CD4-positive, alpha-beta memory T cell (primary cell): ENCODE measurements around the gene SMC4. TPM values are rescaled to one million over a fixed set of nuclear protein-coding genes. Genes with fewer than 3 reads are reported as not detected.
"Not testable (repeated sequence)": the region's sequence is repeated elsewhere in the genome, so short reads cannot be mapped to it uniquely, and the experiment has no call there.

Source experiments
- CTCF ChIA-PET: fragments of 350-600 bp; sonication (Branson Sonifier 250); formaldehyde crosslinking; loops from one replicate; lab custom pipeline; 2021; ENCODE audit warnings: inconsistent platforms; ENCODE audit not compliant: partially characterized antibody; lab: Charles Lee
- POLR2A ChIA-PET: fragments of 350-600 bp; sonication (Branson Sonifier 250); formaldehyde crosslinking; loops from one replicate; lab custom pipeline; 2021; ENCODE audit not compliant: partially characterized antibody; lab: Charles Lee
- DNase-seq, 5 donors: peaks; one replicate each; pipeline versions ENCODE4 v3.0.0 to v3.0.0-alpha.2; 2020 to 2022; ENCODE audit warnings: mixed read lengths in 1 of 5
- H3K27ac ChIP-seq: one replicate; pipeline ENCODE4 v1.7.0; 2013; ENCODE audit warnings: low read depth, low read length
- H3K27me3 ChIP-seq: 2 replicates; pipeline ENCODE4 v1.7.0; 2013; ENCODE audit warnings: mild to moderate bottlenecking, low read length, moderate library complexity; ENCODE audit not compliant: insufficient read depth
- H3K36me3 ChIP-seq: 2 replicates; pipeline ENCODE4 v1.7.0; 2013; ENCODE audit warnings: mild to moderate bottlenecking, low read length, moderate library complexity; ENCODE audit not compliant: insufficient read depth
- H3K4me1 ChIP-seq: 2 replicates; pipeline ENCODE4 v1.7.0; 2013; ENCODE audit warnings: mild to moderate bottlenecking, low read length, moderate library complexity; ENCODE audit not compliant: insufficient read depth
- H3K4me3 ChIP-seq, 2 donors: one replicate each; pipeline ENCODE4 v1.7.0; 2013; ENCODE audit warnings: low read length in 2 of 2, mild to moderate bottlenecking in 1 of 2
- H3K9me3 ChIP-seq, 2 donors: one replicate each; pipeline ENCODE4 v1.7.0; 2013; ENCODE audit warnings: low read length in 2 of 2, control low read depth in 1 of 2; ENCODE audit not compliant: control insufficient read depth in 1 of 2
- H3K27ac Mint-ChIP-seq, 7 donors: one replicate each; pipeline ENCODE4 v1.8.0; 2020 to 2021; ENCODE audit warnings: mixed read lengths in 7 of 7, mild to moderate bottlenecking in 6 of 7, inconsistent platforms in 3 of 7, moderate library complexity in 3 of 7
- H3K27me3 Mint-ChIP-seq, 2 donors: one replicate each; pipeline ENCODE4 v1.8.0; 2020 to 2021; ENCODE audit warnings: mixed read lengths in 2 of 2
- H3K36me3 Mint-ChIP-seq, 2 donors: one replicate each; pipeline ENCODE4 v1.8.0; 2020 to 2021; ENCODE audit warnings: mixed read lengths in 2 of 2, inconsistent platforms in 1 of 2, mild to moderate bottlenecking in 1 of 2
- H3K4me1 Mint-ChIP-seq, 4 donors: one replicate each; pipeline ENCODE4 v1.8.0; 2020 to 2021; ENCODE audit warnings: mixed read lengths in 4 of 4, mild to moderate bottlenecking in 1 of 4
- H3K4me3 Mint-ChIP-seq, 8 donors: one replicate each; pipeline ENCODE4 v1.8.0; 2020 to 2021; ENCODE audit warnings: mixed read lengths in 8 of 8, mild to moderate bottlenecking in 7 of 8, moderate library complexity in 6 of 8, inconsistent platforms in 3 of 8
- H3K9me3 Mint-ChIP-seq, 8 donors: one replicate each; pipeline ENCODE4 v1.8.0; 2020 to 2021; ENCODE audit warnings: mixed read lengths in 8 of 8, mild to moderate bottlenecking in 5 of 8, inconsistent platforms in 3 of 8, moderate library complexity in 1 of 8
- intact Hi-C: fragments of 100-400 bp; cut with micrococcal nuclease; formaldehyde crosslinking; loops from one replicate; pipeline ENCODE4 v1.15.1; 2023
- polyA plus RNA-seq, 2 donors: library from polyadenylated mRNA; unstranded; fragments of 300-500 nt; fragmentation: Illumina TruSeq; gene quantifications; one replicate each; pipeline ENCODE4 v1.2.3, GENCODE V29; 2021
- total RNA-seq, 2 experiments: library from RNA; stranded (reverse); gene quantifications; one replicate each; pipeline ENCODE4 v1.2.3, GENCODE V29; 2021

Gene SMC4
- total and polyA plus RNA-seq, 4 experiments from 2014 or later, result 33.2 to 74.3 (median 66.7) TPM

DNA sequence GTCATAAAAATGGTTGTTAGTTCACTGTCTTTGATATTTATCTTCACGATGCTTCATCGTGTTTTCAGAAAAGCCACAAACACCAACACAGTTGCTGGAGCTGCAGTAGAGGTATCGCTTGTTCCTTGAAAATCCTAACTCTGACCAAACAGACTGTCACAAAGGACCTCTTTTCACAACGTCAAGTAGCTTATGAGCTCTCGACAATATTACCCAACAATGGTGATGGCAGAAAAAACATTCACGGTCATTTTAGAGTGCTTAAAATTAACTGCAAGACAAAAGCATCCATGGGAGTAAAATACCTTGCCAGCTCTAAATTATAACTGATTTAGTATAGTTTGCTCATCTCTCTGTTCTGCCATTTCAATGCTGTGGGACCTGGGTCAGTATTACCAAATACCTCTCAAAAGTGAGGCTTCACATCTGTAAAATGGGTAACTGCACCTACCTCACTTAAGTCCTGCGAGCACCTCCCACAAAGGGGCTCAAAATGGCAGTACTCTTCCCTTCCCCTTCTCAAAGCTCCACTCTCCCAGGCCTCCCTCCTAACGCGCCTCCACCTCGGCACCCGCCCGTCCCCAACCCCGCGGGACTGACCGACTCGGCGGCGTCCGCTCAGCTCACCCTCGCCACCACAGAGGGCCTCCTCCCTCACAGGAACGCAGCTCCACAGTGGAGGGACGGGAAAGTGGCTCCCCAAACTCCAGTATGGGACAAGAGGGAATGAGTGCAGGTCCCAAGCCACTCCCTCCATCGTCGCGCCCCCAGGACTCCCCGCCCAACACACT lies 49.6 kb downstream of the SMC4 start:
- H3K4me1 Mint-ChIP-seq, result peaks cover 23 to 54% (median 38%) of the 10 kb centered on the region in 4 donors
- Histone ChIP-seq H3K4me3 (peak overlapping the region; percentile 82 to 91), H3K27me3 (no peaks in the 10 kb centered on the region), H3K27ac (peak overlapping the region; percentile 81), H3K4me1 (peaks cover 42% of the 10 kb centered on the region), H3K36me3 (no peaks in the 10 kb centered on the region), H3K9me3 (no peaks in the 10 kb centered on the region)
- peak overlapping the region; percentile 92 to 99 (median 97) for H3K27ac Mint-ChIP-seq
- no peaks in the 10 kb centered on the region for H3K9me3 Mint-ChIP-seq
- peak overlapping the region; percentile 93 to 100 (median 98) for H3K4me3 Mint-ChIP-seq
- intact Hi-C loops, result loop anchor here (1.0 to 2.0 kb wide), 4 partner anchors 50 to 772 kb away; partner anchors contain the start of genes IFT80, KPNA4, NMD3 and SMC4
- POLR2A ChIA-PET, result interaction anchor here (1.0 to 3.5 kb wide), 20 partner anchors 9 to 1647 kb away, joined by 3 to 35 read pairs (median 6); partner anchors contain the start of genes IFT80, KPNA4, MFSD1 and PPM1L
- DNase-seq, result no peak
- H3K27me3 Mint-ChIP-seq, result no peaks in the 10 kb centered on the region
- H3K36me3 Mint-ChIP-seq, result peaks cover 13 to 16% of the 10 kb centered on the region in 2 donors
- CTCF ChIA-PET, result interaction anchor here (0.8 to 2.6 kb wide), 14 partner anchors 9 to 460 kb away, joined by 3 to 23 read pairs (median 4); partner anchors contain the start of genes IL12A and PPM1L

DNA sequence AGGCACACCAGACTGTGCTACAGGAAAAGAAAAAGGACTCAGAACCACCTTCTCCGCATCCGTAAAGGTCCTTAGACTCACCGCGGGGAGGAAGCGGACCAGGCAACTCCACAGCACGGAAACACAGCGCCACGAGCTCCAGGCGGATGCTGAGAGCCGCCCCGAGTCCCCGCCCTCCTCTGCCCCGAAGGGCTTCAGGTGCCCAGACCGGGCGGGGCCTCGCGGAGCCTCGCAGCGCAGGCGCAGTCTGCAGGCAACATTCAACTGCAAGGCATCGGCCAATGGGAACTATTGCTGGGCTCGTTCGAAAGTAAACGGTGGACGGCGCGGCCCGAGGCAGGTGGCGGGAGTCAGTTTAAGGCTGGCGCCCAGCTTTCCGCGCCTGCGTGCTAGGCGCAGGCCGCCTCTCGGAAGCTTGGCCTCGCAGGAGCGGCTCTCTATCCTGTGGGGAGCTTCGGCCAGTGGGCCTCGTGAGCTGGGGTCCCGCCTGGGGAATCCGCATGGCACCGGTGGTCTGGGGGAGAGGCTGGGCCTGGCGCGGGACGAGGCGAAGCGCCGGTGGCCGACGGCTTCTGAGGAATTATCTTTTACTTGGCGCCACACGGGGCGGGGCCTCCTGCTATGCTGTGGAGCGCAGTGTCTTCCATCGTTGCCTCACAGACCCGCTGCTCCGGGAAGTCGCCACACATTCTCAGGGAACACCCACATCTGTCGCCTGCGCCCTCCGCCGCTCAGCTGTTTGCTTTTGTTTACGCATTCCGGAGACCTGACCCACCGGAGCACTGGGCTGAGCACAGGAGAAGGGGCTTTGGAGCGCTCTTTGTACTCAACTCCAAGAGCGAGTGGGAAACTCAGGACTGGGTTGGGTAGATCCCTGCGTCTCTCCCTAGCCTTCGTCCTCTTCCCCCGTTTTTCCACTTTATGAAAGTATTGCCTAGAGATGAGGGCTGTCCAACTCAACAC lies 50.5 kb downstream of the SMC4 start, which contains the start of gene TRIM59:
TRIM59 (minus strand) TSS at position 151 of the 963 bp plus-strand sequence. CDS start 10,603 bp downstream, outside the sequence.
- Mint-ChIP-seq H3K36me3 (peaks cover 7 to 16% of the 10 kb centered on the region in 2 donors), H3K9me3 (no peaks in the 10 kb centered on the region), H3K4me1 (peaks cover 18 to 48% (median 33%) of the 10 kb centered on the region in 4 donors), H3K27ac (peak within 1 kb of the TSS; percentile 92 to 99 (median 97)), H3K27me3 (no peaks in the 10 kb centered on the region), H3K4me3 (peak within 1 kb of the TSS; percentile 93 to 100 (median 98))
- Histone ChIP-seq H3K27me3 (no peaks in the 10 kb centered on the region), H3K4me1 (peaks cover 35% of the 10 kb centered on the region), H3K36me3 (no peaks in the 10 kb centered on the region), H3K27ac (peak within 1 kb of the TSS; percentile 81), H3K4me3 (peak within 1 kb of the TSS; percentile 82 to 91), H3K9me3 (no peaks in the 10 kb centered on the region)
- intact Hi-C loops, result loop anchor here (1.0 to 2.0 kb wide), 4 partner anchors 51 to 771 kb away; partner anchors contain the start of genes IFT80, KPNA4, NMD3 and SMC4
- ChIA-PET POLR2A (interaction anchor here (0.7 to 3.5 kb wide), 22 partner anchors 9 to 1648 kb away, joined by 3 to 35 read pairs (median 5); partner anchors contain the start of genes IFT80, KPNA4, MFSD1 and PPM1L), CTCF (interaction anchor here (0.6 to 2.6 kb wide), 16 partner anchors 9 to 461 kb away, joined by 3 to 23 read pairs (median 4); partner anchors contain the start of genes IL12A and PPM1L)
- DNase-seq, result peak; percentile 93 to 98 (median 97)

DNA sequence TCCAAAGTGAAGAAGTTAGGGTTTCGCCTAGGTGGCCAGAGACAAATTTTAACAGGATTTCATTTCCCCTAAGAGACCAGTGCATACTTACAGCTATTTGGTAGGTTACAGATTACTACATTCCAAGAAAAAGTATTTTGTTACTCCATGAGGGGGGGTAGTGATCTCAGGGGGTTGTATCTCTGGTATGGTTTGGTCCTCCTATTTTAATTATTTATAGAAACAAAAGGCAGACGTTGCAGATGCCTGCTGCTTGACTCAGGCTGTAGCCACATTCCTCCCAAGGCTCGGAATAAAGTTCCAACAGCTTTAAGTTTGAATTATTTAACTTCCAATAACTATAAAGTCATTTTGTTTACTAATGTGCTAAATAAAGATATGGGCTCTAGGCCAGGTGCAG lies 51.4 kb downstream of the SMC4 start:
- H3K4me1 Mint-ChIP-seq, result peaks cover 18 to 46% (median 30%) of the 10 kb centered on the region in 4 donors
- H3K27ac Mint-ChIP-seq, result peak overlapping the region in 3 of 7 donors; percentile 55 to 96 (median 92)
- peaks cover 5 to 12% of the 10 kb centered on the region in 2 donors for H3K36me3 Mint-ChIP-seq
- POLR2A ChIA-PET, result interaction anchor here (1.1 to 3.5 kb wide), 5 partner anchors 8 to 1649 kb away, joined by 4 to 35 read pairs (median 7); partner anchors contain the start of genes IFT80, KPNA4, MFSD1 and SMC4
- no peak overlapping the region for H3K27ac ChIP-seq
- no peaks in the 10 kb centered on the region for H3K36me3 ChIP-seq
- DNase-seq, result no peak
- H3K27me3 ChIP-seq, result no peaks in the 10 kb centered on the region
- H3K9me3 ChIP-seq, result no peaks in the 10 kb centered on the region
- intact Hi-C loops, result no loop called here
- peak overlapping the region in 7 of 8 donors; percentile 93 to 100 (median 97) for H3K4me3 Mint-ChIP-seq
- CTCF ChIA-PET, result interaction anchor here (1.5 to 2.4 kb wide), 3 partner anchors 35 to 37 kb away, joined by 3 to 23 read pairs (median 4); no protein-coding TSS in a partner anchor
- peaks cover 32% of the 10 kb centered on the region for H3K4me1 ChIP-seq
- H3K9me3 Mint-ChIP-seq, result no peaks in the 10 kb centered on the region
- H3K27me3 Mint-ChIP-seq, result no peaks in the 10 kb centered on the region
- no peak overlapping the region for H3K4me3 ChIP-seq

DNA sequence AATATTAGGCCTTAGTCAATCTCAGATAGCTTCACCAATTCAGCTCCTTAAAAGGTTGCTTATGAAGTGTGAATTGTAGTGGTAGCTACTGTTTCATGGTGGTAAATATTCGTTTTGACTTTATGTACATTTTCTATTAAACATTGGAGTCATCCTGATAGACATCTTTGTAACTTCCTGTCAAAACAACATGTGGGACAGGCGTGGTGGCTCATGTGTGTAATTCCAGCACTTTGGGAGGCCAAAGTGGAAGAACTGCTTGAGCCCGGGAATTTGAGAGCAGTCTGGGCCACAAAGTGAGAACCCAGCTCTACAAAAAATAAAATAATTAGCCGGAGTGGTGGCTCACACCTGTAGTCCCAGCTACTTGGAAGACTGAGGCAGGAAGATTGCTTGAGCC lies 52.2 kb downstream of the SMC4 start:
- H3K4me3 Mint-ChIP-seq, result no peak overlapping the region
- Histone ChIP-seq H3K27ac (no peak overlapping the region), H3K4me3 (no peak overlapping the region), H3K4me1 (peaks cover 26% of the 10 kb centered on the region), H3K36me3 (no peaks in the 10 kb centered on the region), H3K27me3 (no peaks in the 10 kb centered on the region), H3K9me3 (no peaks in the 10 kb centered on the region)
- intact Hi-C loops, result no loop called here
- H3K9me3 Mint-ChIP-seq, result no peaks in the 10 kb centered on the region
- no peak overlapping the region for H3K27ac Mint-ChIP-seq
- peaks cover 5 to 10% of the 10 kb centered on the region in 2 donors for H3K36me3 Mint-ChIP-seq
- no peak for DNase-seq
- ChIA-PET CTCF (no interaction called here), POLR2A (interaction anchor here (3.5 kb wide), 1 partner anchor 114 kb away, joined by 25 read pairs; the partner anchor contains the start of gene KPNA4)
- peaks cover 14 to 38% (median 25%) of the 10 kb centered on the region in 4 donors for H3K4me1 Mint-ChIP-seq
- no peaks in the 10 kb centered on the region for H3K27me3 Mint-ChIP-seq

DNA sequence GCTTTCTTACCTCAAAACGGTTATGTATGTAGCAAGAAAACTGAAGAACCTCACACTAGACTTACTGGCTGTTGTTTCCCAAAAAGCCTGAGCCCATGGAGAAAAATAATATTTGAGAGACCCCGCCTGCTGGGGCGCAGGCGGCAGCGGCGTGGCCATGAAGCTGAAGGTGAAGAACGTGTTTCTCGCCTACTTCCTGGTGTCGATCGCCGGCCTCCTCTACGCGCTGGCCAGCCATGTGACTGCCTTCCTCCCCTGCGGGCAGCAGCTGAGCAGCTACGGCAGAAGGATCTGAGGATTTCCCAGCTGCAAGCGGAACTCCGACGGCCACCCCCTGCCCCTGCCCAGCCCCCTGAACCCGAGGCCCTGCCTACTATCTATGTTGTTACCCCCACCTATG lies 52.8 kb downstream of the SMC4 start:
- H3K9me3 Mint-ChIP-seq, H3K9me3 ChIP-seq, H3K27me3 Mint-ChIP-seq, intact Hi-C loops, DNase-seq, H3K4me3 Mint-ChIP-seq, H3K27me3 ChIP-seq, H3K36me3 ChIP-seq, POLR2A ChIA-PET, H3K27ac Mint-ChIP-seq, H3K4me3 ChIP-seq, H3K27ac ChIP-seq: not testable (repeated sequence)
- CTCF ChIA-PET, result interaction anchor here (0.5 kb wide), 1 partner anchor 55 kb away, joined by 4 read pairs; no protein-coding TSS in a partner anchor
- H3K4me1 ChIP-seq, result peaks cover 19% of the 10 kb centered on the region
- H3K4me1 Mint-ChIP-seq, result peaks cover 9 to 32% (median 21%) of the 10 kb centered on the region in 4 donors
- peaks cover 0 to 10% of the 10 kb centered on the region in 2 donors for H3K36me3 Mint-ChIP-seq

DNA sequence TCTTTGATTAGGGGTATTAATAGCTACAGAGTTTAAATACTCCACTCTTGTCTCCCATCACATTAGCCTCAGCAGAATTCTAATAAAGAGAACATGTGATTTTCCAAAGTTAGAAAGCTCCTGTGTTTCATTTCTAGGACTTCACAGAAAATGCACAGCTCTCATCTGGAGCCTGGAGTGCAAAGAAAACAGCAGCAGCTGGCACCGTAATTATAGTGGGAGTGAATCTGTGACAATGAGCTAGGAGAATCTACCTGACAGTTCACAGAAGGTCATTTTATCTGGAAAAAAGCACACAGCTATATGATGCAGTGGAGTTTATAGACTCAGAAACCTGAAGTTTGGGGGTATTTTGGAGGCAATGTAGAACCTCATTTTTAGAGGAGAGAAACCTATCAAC lies 55.5 kb downstream of the SMC4 start:
- ChIA-PET CTCF (no interaction called here), POLR2A (no interaction called here)
- peaks cover 0 to 7% (median 4%) of the 10 kb centered on the region in 4 donors for H3K4me1 Mint-ChIP-seq
- no peaks in the 10 kb centered on the region for H3K9me3 ChIP-seq
- peaks cover 0 to 2% of the 10 kb centered on the region in 2 donors for H3K27me3 Mint-ChIP-seq
- no peaks in the 10 kb centered on the region for H3K36me3 ChIP-seq
- no peaks in the 10 kb centered on the region for H3K36me3 Mint-ChIP-seq
- H3K4me1 ChIP-seq, result peaks cover 4% of the 10 kb centered on the region
- intact Hi-C loops, result no loop called here
- DNase-seq, result no peak
- no peaks in the 10 kb centered on the region for H3K27me3 ChIP-seq
- H3K27ac ChIP-seq, result no peak overlapping the region
- no peak overlapping the region for H3K4me3 ChIP-seq
- H3K4me3 Mint-ChIP-seq, result no peak overlapping the region
- no peaks in the 10 kb centered on the region for H3K9me3 Mint-ChIP-seq
- H3K27ac Mint-ChIP-seq, result no peak overlapping the region
